SHP77 (cell line): Measurements from ENCODE around the gene EML2.
A peak's percentile ranks its signal among the peaks of the same experiment; 100 is the strongest.
"Not testable (repeated sequence)": the region's sequence is repeated elsewhere in the genome, so short reads cannot be mapped to it uniquely, and the experiment has no call there.

ENCODE experiments used
- DNase-seq, 2 experiments: peaks; one replicate each; lab custom pipeline; 2025; lab: John Stamatoyannopoulos, UW

Gene EML2

GRCh38 chr19:45615795-45616703 is 23.1 kb downstream of the EML2 start:
- DNase-seq: peak; percentile 83 to 84

- not testable (repeated sequence) for DNase-seq
Measured at GRCh38 chr19:45615056-45615455, 24.1 kb downstream of the EML2 start.

- no peak for DNase-seq
Measured at GRCh38 chr19:45613926-45614725, 25.1 kb downstream of the EML2 start.

- DNase-seq: no peak
Measured at GRCh38 chr19:45608948-45609347, 30.2 kb downstream of the EML2 start.

GRCh38 chr19:45607071-45608029 is 31.8 kb downstream of the EML2 start:
- DNase-seq: peak; percentile 33 to 54

GRCh38 chr19:45601524-45602374 is 37.4 kb downstream of the EML2 start, which contains the start of gene GPR4:
GPR4 (minus strand) TSS chr19:45602212; CDS start chr19:45591866, 10,346 bp downstream.
- DNase-seq: peak in 1 of 2 experiments; percentile 4

GRCh38 chr19:45601115-45601514 is 38.1 kb downstream of the EML2 start:
- DNase-seq: no peak

- DNase-seq: no peak
Measured at GRCh38 chr19:45600340-45600885, 38.8 kb downstream of the EML2 start.

- no peak for DNase-seq
Measured at GRCh38 chr19:45599286-45599685, 39.9 kb downstream of the EML2 start.

- DNase-seq: peak; percentile 12 to 36
Measured at GRCh38 chr19:45598267-45599001, 40.8 kb downstream of the EML2 start.

- no peak for DNase-seq
Measured at GRCh38 chr19:45597425-45598111, 41.6 kb downstream of the EML2 start.

GRCh38 chr19:45595814-45596213 is 43.4 kb downstream of the EML2 start:
- DNase-seq: no peak

GRCh38 chr19:45593520-45593919 is 45.7 kb downstream of the EML2 start:
- no peak for DNase-seq

- no peak for DNase-seq
Measured at GRCh38 chr19:45592366-45592765, 46.8 kb downstream of the EML2 start.

- no peak for DNase-seq
Measured at GRCh38 chr19:45591638-45592005, 47.6 kb downstream of the EML2 start.

- peak; percentile 80 to 81 for DNase-seq
Measured at GRCh38 chr19:45591004-45591637, 48.1 kb downstream of the EML2 start.

- no peak for DNase-seq
Measured at GRCh38 chr19:45590300-45591003, 48.7 kb downstream of the EML2 start.

- DNase-seq: no peak
Measured at GRCh38 chr19:45589768-45590167, 49.4 kb downstream of the EML2 start.
